Measurements from ENCODE around the gene FOXL1.

FOXL1 gene

GRCh38 chr16:86562356-86562755, 16.0 kb upstream of the FOXL1 start:
- no peak for DNase-seq (ENCODE audit: low read depth)
- no peak for TF ChIP-seq CTCF (conservative IDR thresholded peaks at IDR 0.05; ENCODE audit: low read depth, low read length)
- no peak overlapping the region for H3K4me3 ChIP-seq (ENCODE audit: low read length)

GRCh38 chr16:86563469-86564345, 14.6 kb upstream of the FOXL1 start:
- DNase-seq (ENCODE audit: low read depth): no peak
- peak; percentile 100 for TF ChIP-seq CTCF (conservative IDR thresholded peaks at IDR 0.05; ENCODE audit: low read depth, low read length)
- H3K4me3 ChIP-seq (ENCODE audit: low read length): peak overlapping the region; percentile 47

GRCh38 chr16:86565181-86565631, 13.1 kb upstream of the FOXL1 start:
- no peak for TF ChIP-seq CTCF (conservative IDR thresholded peaks at IDR 0.05; ENCODE audit: low read depth, low read length)
- no peak for DNase-seq (ENCODE audit: low read depth)
- peak overlapping the region; percentile 21 for H3K4me3 ChIP-seq (ENCODE audit: low read length)

- peak overlapping the region; percentile 21 for H3K4me3 ChIP-seq (ENCODE audit: low read length)
- TF ChIP-seq CTCF (conservative IDR thresholded peaks at IDR 0.05; ENCODE audit: low read depth, low read length): no peak
- no peak for DNase-seq (ENCODE audit: low read depth)
These were observed 12.5 kb upstream of the FOXL1 start for GRCh38 chr16:86565644-86566511.

GRCh38 chr16:86566601-86566965, 11.8 kb upstream of the FOXL1 start, which contains the start of gene FOXC2:
FOXC2 (plus strand) TSS chr16:86566829; CDS start chr16:86567336, 507 bp downstream.
- H3K4me3 ChIP-seq (ENCODE audit: low read length): peak within 1 kb of the TSS; percentile 78
- peak; percentile 83 for DNase-seq (ENCODE audit: low read depth)
- TF ChIP-seq CTCF (conservative IDR thresholded peaks at IDR 0.05; ENCODE audit: low read depth, low read length): no peak

GRCh38 chr16:86566966-86567700, 11.2 kb upstream of the FOXL1 start:
- DNase-seq (ENCODE audit: low read depth): no peak
- peak overlapping the region; percentile 78 for H3K4me3 ChIP-seq (ENCODE audit: low read length)

More at GRCh38 chr16:86566966-86567700, 11.2 kb upstream of the FOXL1 start:
- TF ChIP-seq CTCF (conservative IDR thresholded peaks at IDR 0.05; ENCODE audit: low read depth, low read length): no peak
